ENCODE data around the gene MED10. TPM values are rescaled to one million over a fixed set of nuclear protein-coding genes. Genes with fewer than 3 reads are reported as not detected.
"Not testable (repeated sequence)": the region's sequence is repeated elsewhere in the genome, so short reads cannot be mapped to it uniquely, and the experiment has no call there.

Gene MED10
- total RNA-seq, 1 donor from 2014 or later: 40.8 TPM

DNA sequence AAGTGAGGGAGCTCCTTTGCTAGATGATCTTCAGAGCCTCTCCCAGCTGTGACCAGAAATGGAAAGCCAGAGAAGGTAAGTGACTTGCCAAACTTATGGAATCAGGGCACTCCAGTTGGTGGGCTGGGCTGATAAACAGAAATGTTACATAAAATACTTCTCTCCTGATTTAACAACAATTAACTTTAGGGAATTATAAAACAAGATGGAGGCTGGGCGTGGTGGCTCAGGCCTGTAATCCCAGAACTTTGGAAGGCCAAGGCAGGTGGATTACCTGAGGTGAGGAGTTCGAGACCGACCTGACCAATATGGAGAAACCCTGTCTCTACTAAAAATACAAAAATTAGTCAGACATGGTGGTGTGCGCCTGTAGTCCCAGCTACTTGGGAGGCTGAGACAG is 899 bp upstream of the MED10 start:
- intact Hi-C loops (cut with DNase I): no loop called here
- ATAC-seq (no peak), DNase-seq (ENCODE audit: low spot score) (no peak)

DNA sequence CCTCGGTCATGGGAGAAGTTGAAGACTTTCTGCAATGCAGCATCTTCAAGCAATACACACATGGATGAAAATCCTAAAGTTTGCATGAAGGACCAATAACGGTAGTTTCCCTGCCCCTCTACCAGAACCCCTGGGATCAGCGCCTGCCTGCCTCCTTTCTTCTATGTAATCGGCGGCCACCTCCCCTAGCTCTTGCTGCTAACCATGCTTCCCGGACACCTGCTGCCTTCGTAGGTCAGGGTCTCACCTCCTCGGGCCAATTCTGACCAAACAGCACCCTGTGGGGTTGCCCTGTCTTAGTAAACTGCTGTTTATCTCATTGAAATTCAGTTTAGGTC is 388 bp upstream of the MED10 start:
- DNase-seq (ENCODE audit: low spot score) (peak; percentile 65), ATAC-seq (peak; percentile 59)
- intact Hi-C loops (cut with DNase I): no loop called here

DNA sequence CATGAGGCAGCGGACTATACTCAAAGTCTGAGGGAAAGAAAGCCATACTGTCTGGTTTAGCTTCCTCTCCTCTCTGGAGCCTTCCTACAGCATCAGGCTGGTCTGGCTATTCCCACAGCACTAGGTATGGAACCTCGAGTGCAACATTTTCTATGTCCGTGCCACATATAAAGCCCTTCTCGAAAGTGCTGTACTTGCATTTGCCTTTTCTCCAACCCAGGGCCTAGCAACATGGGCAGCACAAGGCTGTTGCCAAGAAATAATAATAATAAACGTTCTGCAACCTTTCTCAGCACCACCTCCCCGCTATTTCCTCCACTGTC is 804 bp downstream of the MED10 start:
- intact Hi-C loops (cut with DNase I): no loop called here
- ATAC-seq: no peak
- no peak for DNase-seq (ENCODE audit: low spot score)

DNA sequence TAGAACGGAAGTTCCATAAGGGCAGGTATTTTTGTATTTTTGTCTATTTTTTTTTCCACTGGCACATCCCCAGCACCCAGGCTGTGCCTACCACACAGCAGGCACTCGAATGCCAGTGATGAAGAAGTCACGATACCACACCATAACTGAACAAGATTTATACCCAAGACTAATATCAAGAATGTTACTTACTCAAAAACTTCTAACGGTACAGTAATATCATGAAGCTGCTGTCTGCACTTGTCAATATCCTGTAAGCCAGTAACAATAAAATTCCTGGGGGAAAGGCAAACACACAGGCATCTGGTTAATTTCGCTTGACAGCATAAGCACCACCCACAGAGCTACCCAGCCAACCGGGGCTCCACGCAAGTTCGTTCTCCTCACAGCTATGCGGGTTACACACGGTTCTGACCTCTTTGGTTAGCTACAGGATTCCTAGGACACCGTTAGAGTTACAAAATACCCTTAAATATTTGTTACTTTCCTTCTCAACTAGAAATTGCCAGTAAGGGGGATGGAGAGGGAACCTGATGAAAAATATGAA is 1.3 kb downstream of the MED10 start:
- intact Hi-C loops (cut with DNase I): no loop called here
- DNase-seq (ENCODE audit: low spot score) (no peak), ATAC-seq (no peak)

DNA sequence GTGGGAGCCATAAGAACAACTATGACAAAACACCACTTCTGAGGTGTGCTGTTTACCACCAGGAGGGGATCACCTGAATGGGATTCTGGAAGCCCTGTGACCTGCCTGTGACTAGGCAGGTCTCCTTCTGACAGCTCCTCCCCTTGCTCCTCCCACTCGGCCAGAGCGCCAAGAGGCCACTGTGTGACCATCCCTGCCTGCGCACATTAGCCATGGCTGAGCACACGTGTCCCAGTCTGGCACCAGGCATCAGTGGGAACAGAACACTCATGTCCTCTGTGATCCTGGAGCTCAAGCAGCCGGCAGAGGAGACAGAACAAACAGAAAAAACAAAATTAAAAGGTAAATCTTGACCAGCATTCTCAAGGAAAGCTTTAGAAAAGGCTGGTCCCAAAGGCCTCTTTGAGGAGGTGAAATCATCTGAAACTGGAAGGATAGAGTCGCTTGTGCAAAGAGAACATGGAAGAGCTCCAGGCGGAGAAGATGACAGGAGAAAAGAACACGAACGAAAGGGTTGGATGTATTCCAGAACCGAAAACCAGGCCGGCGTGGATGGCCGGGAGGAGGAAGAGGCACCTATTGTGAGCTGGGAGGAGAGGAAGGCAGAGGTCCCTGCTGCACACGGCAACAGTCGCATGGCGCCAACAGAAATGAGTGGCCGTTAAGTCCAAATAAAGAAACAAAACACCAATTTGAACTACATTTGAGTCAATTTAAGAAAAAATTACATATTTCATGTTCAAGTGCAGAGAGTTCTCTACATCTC is 5.1 kb downstream of the MED10 start:
- no peak for DNase-seq (ENCODE audit: low spot score)
- ATAC-seq: no peak
- intact Hi-C loops (cut with DNase I): no loop called here

DNA sequence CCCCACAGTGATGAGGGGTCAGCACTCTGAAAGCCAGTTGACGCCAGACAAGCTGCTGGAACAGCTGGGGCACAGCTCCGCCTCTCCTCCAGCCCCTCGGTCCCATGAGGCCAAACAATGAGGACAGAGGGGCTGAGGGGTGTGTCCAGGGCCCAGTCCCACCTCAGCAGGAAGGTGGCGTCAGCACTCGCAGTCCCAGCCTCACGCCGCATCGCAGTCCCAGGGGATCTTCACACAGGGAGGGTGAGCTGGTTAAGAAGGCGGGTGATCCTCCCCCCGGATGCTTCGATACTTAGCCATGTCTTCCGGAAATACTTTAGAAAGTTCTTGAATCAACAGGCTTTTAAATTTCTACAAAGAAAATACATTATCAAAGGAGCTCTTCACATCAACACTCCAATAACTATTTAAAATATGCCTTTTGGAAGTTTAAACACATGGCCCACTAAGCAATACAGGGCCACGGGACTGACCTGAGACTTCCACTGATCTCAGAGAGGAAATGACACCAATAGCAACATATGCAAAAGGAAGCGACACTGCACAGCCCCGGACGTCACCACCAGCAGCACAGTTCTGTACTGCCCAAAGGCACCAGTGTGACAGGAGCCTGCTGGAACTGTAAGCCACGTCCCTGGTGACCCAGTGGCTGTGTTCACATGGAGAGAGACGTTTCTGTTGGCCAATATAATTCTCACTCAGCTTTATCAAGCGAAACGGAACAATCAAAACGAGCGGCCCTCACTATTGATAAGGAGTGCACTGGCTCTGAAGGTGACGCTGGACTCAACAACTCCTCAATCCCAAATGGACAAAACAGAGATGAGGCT is 5.9 kb downstream of the MED10 start:
- intact Hi-C loops (cut with DNase I): no loop called here
- ATAC-seq: no peak

DNA sequence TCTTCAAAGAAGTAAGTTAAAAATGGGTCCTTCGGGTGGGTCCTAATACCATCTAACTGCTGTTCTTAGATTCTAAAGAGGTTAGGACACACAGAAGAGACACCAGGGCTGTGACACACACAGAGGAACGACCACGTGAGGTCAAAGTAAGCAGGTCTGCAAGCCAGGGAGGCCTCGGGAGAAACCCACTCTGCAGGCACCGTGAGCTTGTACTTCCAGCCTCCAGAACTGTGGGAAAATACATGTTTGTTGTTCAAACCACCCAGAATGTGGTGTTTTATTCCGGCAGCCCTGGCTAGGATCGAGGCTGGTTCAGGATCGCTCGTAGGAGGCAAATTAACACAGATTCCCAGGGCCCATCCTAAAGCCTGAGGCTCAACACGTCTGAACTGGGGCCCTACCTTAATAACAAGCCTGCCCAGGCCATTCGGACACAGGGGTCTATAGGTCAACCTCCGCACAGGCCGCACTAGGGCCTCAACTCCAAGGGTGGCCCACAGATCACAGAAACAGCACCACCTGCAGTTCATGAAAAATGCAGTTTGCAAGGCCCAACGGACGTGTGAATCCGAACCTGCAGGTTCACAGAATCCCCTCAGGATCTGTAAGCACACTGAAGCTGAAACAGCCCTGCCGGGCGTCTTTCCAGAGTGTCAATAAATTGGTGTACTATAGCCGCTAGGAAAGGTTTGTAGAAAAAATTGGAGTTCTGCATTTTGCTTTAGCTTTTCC is 7.1 kb downstream of the MED10 start:
- intact Hi-C loops (cut with DNase I): no loop called here
- no peak for DNase-seq (ENCODE audit: low spot score)
- no peak for ATAC-seq

More for the DNA sequence above, 5.9 kb downstream of the MED10 start:
- no peak for DNase-seq (ENCODE audit: low spot score)

DNA sequence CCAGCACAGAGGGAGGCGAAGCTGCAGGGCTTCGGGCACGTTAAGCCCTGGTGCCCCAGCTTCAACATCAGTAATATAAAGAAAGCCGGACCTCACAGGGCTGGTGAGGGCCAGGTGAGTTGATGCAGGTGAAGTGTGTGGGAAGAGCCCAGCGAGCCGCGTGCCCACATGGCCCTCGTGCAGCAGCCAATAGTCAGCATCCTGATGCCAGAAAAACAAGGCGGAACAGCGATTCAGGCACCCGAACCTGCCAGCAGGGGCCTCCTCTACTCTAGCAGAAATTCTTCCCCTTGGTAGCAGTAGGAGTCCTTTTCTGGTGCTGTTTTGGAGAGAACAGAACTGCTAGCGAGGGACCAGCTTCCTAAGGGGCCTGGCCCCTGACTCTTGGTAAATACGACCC is 7.8 kb downstream of the MED10 start:
- ATAC-seq: no peak
- DNase-seq (ENCODE audit: low spot score): no peak
- intact Hi-C loops (cut with DNase I): no loop called here

DNA sequence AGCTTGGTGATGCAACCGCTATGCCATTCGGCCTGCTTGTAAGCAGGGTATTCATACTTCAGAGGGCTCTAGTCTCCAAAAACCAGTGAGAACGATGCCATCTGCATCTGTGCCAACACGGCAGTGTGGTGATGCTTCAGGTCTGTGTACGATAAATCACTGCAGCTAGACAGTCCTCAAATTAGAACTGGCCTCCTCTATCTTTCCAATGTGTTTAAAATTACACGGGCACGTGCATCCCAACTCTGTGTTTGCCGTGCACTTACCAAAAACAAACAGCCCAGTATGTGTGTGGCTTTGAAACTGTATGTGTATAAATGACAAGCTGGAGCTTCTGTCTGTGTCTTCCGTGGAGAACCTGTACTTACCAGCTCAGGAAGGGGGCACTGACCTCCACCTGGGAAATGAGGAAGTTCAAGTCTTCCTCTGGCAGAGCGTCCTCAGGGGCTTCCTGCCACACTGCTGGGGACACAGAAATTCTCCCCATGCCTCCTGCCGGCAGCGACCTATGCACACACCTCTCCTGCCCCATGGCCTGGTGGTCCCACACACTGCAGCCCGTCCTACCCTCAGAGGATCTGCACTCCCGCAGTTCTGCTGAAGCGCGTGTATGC is 12.3 kb downstream of the MED10 start:
- intact Hi-C loops (cut with DNase I): no loop called here
- no peak for ATAC-seq

DNA sequence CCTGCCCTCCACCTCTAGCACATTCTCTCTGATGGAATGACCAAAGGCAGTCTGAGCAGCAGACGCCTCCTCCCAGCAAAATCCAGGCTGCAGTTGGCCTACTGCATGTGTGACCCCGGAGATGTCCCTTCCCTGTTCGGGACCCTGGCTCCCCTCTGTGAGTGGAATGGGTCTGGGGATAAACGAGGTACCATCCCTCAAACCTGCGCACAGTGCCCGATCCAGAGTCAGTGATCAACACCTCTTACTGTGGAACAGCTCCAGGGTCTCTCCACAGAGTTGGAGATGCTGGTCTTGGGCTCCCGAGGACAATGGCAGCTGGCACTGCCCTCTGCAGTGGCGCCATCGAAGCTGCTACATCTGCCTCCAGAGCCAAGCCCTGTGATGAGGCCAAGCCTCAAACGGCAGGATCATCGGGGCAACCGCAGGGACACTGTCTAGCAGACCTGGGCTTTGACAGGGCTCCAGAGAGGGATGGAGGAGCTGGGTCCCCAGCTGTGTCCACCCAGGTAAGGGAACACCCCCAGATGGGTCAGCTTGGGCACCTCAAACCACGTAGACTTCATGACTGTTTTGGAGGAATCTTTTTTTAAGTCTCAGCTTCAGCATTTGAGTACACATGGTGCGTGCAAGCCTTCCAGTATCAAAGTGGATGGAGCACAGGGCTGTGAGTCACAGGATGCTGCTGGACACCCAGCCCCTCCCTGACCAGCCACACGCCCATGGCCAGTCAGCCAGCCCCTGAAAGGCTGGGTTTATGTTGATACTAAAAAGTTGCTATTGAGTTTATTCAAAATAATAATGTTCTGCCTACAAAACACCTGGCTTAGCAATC is 13.0 kb downstream of the MED10 start:
- no peak for ATAC-seq
- DNase-seq (ENCODE audit: low spot score): no peak
- intact Hi-C loops (cut with DNase I): no loop called here

More for the DNA sequence above, 12.3 kb downstream of the MED10 start:
- no peak for DNase-seq (ENCODE audit: low spot score)

DNA sequence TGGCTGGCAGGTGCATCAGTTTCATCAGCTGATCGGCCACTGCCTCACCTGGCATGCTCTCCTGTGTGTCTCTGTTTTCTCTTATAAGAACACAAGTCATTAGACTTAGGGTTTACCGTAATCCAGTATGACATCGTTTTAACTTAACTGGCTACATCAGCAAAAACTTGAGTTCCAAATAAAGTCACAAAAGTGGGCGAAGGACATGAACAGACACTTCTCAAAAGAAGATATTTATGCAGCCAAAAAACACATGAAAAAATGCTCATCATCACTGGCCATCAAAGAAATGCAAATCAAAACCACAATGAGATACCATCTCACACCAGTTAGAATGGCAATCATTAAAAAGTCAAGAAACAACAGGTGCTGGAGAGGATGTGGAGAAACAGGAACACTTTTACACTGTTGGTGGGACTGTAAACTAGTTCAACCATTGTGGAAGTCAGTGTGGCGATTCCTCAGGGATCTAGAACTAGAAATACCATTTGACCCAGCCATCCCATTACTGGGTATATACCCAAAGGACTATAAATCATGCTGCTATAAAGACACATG is 14.8 kb downstream of the MED10 start:
- intact Hi-C loops (cut with DNase I); DNase-seq (ENCODE audit: low spot score); ATAC-seq: not testable (repeated sequence)

DNA sequence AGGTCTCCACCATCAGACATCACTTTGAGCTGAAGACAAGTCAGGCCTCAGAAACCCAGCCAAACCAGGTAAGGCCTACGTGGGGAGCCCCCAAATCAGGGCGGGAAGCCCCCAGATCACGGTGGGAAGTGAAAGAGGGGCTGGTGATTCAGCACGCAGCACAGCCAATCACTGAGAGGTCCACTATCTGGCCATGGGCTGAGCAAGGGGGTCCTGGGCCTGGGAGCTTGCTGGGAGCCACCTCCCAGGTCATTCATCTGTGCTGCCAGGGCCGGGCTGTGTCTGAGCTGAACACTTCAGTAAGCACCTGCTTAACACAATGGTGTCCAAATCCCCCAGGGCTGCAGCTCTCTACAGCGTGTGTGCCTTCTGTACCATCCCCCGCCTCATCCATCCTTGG is 15.5 kb downstream of the MED10 start:
- intact Hi-C loops (cut with DNase I): no loop called here
- DNase-seq (ENCODE audit: low spot score) (no peak), ATAC-seq (no peak)

DNA sequence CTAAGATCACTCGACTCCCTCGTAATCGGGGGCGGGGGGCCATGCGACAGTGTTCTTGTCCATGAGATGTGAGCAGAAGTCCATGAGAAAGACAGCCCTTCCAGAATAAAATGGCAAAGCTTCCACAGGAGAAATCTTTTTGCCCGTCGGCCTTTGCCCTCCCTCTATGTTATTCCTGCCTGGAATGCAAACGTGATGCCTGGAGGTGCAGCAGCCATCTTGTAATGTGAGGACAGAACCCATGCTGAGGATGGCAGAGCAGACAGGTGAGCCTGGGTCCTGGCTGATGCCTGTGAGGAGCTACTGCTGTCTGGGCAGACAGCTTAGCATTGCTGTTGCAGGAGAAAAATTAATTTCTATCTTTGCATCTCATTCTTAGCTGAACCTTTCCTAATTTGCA is 17.2 kb downstream of the MED10 start:
- intact Hi-C loops (cut with DNase I): no loop called here
- no peak for DNase-seq (ENCODE audit: low spot score)
- ATAC-seq: no peak

DNA sequence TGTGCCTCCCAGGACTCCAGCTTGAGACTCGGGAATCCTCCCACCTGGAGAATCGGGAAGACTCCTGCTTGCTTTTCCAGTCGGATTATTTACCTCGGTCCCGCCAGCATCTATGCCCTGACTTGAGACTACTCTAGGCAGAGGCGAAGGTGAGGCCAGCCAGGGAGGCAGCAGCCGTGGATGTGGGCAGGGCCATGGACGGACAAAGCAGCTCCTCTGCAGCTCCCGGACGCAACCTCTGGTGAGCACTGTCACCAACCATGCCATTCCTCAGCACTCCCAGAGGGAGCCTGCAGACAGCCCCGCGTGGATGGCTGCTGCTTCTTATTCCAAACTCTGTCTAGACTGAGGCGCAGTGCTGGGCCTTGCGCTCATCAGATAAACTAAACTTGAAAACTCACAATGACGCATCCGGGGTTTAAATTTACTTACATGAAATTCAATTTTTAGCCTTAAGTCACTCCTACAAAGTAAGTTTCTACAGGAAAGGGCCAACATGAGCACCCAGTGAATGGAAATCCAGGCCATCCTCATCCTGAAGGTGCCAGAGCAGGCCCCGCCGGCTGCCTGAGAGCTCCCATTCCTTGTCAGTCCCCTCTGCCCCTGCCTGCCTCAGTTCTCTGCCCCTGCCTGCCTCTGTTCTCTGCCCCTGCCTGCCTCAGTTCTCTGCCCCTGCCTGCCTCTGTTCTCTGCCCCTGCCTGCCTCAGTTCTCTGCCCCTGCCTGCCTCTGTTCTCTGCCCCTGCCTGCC is 17.8 kb downstream of the MED10 start:
- intact Hi-C loops (cut with DNase I): no loop called here
- ATAC-seq: no peak

DNA sequence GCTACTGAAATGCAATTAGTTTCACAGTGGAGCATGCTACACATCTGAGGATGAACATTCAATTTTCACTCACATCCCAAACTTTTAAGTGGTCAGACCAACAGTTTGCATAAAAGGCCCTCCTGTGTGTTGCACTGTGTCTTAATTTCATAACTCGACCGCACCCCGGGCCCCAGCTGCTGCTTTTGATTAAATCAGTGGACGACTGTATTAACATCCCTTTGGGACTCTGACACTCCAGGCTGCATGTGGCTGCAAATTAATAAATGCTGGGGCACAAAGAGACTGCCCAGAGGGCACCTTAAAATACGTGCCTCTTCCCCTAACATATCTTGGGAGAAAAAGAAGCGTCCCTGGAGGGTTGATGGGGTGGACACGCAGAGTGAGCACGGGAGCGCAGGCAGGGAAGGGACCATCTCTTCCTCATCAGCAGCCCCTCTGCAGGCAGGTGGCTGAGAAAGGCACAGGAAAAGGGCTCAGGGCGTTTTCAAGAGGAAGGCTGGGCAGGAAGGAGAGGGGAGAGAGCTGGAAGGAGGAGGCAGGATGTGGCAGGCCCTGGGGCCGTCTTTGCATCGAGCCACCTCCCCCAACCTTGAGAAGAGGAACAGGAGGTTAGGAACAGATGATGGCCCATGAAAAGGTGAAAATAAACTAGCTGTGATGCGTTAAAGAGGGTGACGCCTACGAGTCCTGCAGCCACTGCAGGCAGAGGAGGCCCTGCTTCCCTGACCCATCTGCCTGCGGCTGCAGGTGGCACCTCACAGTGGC is 18.6 kb downstream of the MED10 start:
- intact Hi-C loops (cut with DNase I): no loop called here
- DNase-seq (ENCODE audit: low spot score) (no peak), ATAC-seq (no peak)

More for the DNA sequence above, 17.8 kb downstream of the MED10 start:
- DNase-seq (ENCODE audit: low spot score): no peak

DNA sequence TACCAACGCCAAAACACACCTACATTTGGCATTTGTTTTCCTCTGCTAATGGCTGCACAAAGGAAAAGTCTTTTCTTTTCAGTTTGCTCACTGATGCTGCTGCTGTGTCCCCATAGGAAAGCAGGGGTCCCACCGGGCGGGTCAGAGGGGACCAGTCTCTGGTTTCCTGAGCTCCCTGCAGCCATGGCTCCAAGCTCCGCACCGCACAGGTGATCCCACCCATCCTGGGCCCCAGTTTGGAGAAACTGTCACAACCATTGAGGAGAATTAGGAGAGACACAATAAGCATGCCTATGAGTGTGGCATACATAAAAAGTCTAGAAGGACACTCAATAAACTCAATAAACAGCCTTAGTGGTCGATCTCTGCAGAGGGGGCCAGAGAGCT is 19.9 kb downstream of the MED10 start:
- no peak for DNase-seq (ENCODE audit: low spot score)
- intact Hi-C loops (cut with DNase I): no loop called here

More for the DNA sequence above, 19.9 kb downstream of the MED10 start:
- ATAC-seq: no peak
